ENCODE results near the gene TRIM7.

TRIM7 gene

GRCh38 chr5:181220178-181220515 is 15.2 kb upstream of the TRIM7 start:
- TF ChIP-seq REST (IDR thresholded peaks at IDR 0.05; ENCODE audit: low read depth) (no peak), MAX (IDR thresholded peaks at IDR 0.05) (no peak), EP300 (IDR thresholded peaks at IDR 0.05; ENCODE audit: borderline replicate concordance) (no peak), USF1 (IDR thresholded peaks at IDR 0.05) (no peak), FOXM1 (IDR thresholded peaks at IDR 0.05; ENCODE audit: borderline replicate concordance, low read depth) (no peak), TCF12 (IDR thresholded peaks at IDR 0.05; ENCODE audit: low read depth) (no peak), CEBPB (IDR thresholded peaks at IDR 0.05) (no peak), CREB1 (IDR thresholded peaks at IDR 0.05; ENCODE audit: low read depth) (no peak), YY1 (IDR thresholded peaks at IDR 0.05; ENCODE audit: low read depth) (no peak), EGR1 (IDR thresholded peaks at IDR 0.05) (no peak), ZBTB7A (IDR thresholded peaks at IDR 0.05; ENCODE audit: low read depth) (no peak), TAF1 (IDR thresholded peaks at IDR 0.05; ENCODE audit: low read depth) (no peak), TEAD4 (IDR thresholded peaks at IDR 0.05) (no peak), RAD21 (IDR thresholded peaks at IDR 0.05; ENCODE audit: low read depth) (no peak), NFIC (IDR thresholded peaks at IDR 0.05) (no peak)

GRCh38 chr5:181219262-181220177 is 14.5 kb upstream of the TRIM7 start:
- TF ChIP-seq RAD21 (IDR thresholded peaks at IDR 0.05; ENCODE audit: low read depth) (no peak), YY1 (IDR thresholded peaks at IDR 0.05; ENCODE audit: low read depth) (no peak), NFIC (IDR thresholded peaks at IDR 0.05) (no peak), CREB1 (IDR thresholded peaks at IDR 0.05; ENCODE audit: low read depth) (no peak), REST (IDR thresholded peaks at IDR 0.05; ENCODE audit: low read depth) (no peak), MAX (IDR thresholded peaks at IDR 0.05) (no peak), FOXM1 (IDR thresholded peaks at IDR 0.05; ENCODE audit: borderline replicate concordance, low read depth) (no peak), ZBTB7A (IDR thresholded peaks at IDR 0.05; ENCODE audit: low read depth) (no peak), EP300 (IDR thresholded peaks at IDR 0.05; ENCODE audit: borderline replicate concordance) (no peak), TCF12 (IDR thresholded peaks at IDR 0.05; ENCODE audit: low read depth) (no peak), CEBPB (IDR thresholded peaks at IDR 0.05) (no peak), USF1 (IDR thresholded peaks at IDR 0.05) (no peak), TEAD4 (IDR thresholded peaks at IDR 0.05) (no peak), TAF1 (IDR thresholded peaks at IDR 0.05; ENCODE audit: low read depth) (no peak)

GRCh38 chr5:181218795-181219124 is 13.8 kb upstream of the TRIM7 start:
- TF ChIP-seq EGR1 (IDR thresholded peaks at IDR 0.05) (no peak), NFIC (IDR thresholded peaks at IDR 0.05) (no peak), CREB1 (IDR thresholded peaks at IDR 0.05; ENCODE audit: low read depth) (no peak), REST (IDR thresholded peaks at IDR 0.05; ENCODE audit: low read depth) (no peak), MAX (IDR thresholded peaks at IDR 0.05) (no peak), EP300 (IDR thresholded peaks at IDR 0.05; ENCODE audit: borderline replicate concordance) (no peak), FOXM1 (IDR thresholded peaks at IDR 0.05; ENCODE audit: borderline replicate concordance, low read depth) (no peak), TAF1 (IDR thresholded peaks at IDR 0.05; ENCODE audit: low read depth) (no peak), TEAD4 (IDR thresholded peaks at IDR 0.05) (no peak), USF1 (IDR thresholded peaks at IDR 0.05) (no peak), YY1 (IDR thresholded peaks at IDR 0.05; ENCODE audit: low read depth) (no peak), RAD21 (IDR thresholded peaks at IDR 0.05; ENCODE audit: low read depth) (no peak), TCF12 (IDR thresholded peaks at IDR 0.05; ENCODE audit: low read depth) (no peak), CEBPB (IDR thresholded peaks at IDR 0.05) (no peak), ZBTB7A (IDR thresholded peaks at IDR 0.05; ENCODE audit: low read depth) (no peak)
